Measurements from ENCODE around the gene LINC00237.

GRCh38 chr20:21048841-21049273 lies 57.3 kb downstream of the LINC00237 start:
- TF ChIP-seq, protein P1, sequence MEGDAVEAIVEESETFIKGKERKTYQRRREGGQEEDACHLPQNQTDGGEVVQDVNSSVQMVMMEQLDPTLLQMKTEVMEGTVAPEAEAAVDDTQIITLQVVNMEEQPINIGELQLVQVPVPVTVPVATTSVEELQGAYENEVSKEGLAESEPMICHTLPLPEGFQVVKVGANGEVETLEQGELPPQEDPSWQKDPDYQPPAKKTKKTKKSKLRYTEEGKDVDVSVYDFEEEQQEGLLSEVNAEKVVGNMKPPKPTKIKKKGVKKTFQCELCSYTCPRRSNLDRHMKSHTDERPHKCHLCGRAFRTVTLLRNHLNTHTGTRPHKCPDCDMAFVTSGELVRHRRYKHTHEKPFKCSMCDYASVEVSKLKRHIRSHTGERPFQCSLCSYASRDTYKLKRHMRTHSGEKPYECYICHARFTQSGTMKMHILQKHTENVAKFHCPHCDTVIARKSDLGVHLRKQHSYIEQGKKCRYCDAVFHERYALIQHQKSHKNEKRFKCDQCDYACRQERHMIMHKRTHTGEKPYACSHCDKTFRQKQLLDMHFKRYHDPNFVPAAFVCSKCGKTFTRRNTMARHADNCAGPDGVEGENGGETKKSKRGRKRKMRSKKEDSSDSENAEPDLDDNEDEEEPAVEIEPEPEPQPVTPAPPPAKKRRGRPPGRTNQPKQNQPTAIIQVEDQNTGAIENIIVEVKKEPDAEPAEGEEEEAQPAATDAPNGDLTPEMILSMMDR (IDR thresholded peaks at IDR 0.05; ENCODE audit: low read depth, low read length) = peak; percentile 95
- no peak for TF ChIP-seq EZH2phosphoT487 (IDR thresholded peaks at IDR 0.05; ENCODE audit: low read depth)

All from OCI-LY3 (cell line).